HS-27A (cell line): Measurements from ENCODE around the gene PLEKHJ1.
A peak's percentile ranks its signal among the peaks of the same experiment; 100 is the strongest.
"Not testable (repeated sequence)": the region's sequence is repeated elsewhere in the genome, so short reads cannot be mapped to it uniquely, and the experiment has no call there.

ENCODE experiments used
- DNase-seq: peaks from one replicate; pipeline ENCODE4 v3.0.0-alpha.2; 2012; ENCODE audit warnings: low read depth, missing footprints

Gene PLEKHJ1, protein sequence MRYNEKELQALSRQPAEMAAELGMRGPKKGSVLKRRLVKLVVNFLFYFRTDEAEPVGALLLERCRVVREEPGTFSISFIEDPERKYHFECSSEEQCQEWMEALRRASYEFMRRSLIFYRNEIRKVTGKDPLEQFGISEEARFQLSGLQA

DNA sequence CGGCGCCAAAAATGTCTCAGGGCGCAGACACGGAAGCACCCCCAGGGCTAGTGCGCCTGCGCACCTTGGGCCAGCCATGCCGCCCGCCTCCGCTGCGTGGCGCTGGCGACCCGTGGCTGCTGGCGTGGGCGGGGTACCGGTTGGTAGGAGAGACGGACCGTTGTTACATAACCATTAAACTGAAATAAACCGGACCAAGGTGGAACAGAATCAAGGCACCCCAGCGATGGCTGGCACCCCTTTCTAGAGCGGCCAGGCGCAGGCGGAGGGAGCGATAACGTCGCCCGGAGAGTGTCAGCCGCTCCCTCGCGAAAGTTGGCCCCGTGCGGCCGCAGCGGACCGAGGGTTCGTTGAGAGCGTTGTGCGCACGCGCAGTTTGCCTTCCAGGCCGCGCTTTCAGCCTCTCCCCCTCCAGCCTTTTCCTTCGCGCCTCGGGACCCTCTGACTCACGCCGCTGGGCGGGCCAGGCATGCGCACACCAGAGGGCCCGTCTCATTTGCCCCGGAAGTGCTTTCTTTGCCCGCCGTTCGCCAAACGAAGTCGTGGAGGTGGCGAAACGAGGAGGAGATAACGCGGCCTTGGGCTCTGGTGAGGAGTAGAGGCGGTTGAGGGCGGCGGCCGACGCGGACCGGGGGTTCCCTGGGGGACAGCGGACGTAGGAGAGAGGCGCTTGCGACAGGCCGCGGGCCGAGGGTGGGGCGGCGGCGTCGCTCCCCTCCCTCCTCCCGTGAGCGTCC lies at the start of gene PLEKHJ1, which contains the start of gene SF3A2:
PLEKHJ1 (minus strand) TSS at position 16 of the 737 bp plus-strand sequence. CDS start 81 bp downstream, outside the sequence.
SF3A2 (plus strand) TSS at position 511 of the 737 bp plus-strand sequence. CDS start 6,595 bp downstream, outside the sequence.
- peak; percentile 92 for DNase-seq

DNA sequence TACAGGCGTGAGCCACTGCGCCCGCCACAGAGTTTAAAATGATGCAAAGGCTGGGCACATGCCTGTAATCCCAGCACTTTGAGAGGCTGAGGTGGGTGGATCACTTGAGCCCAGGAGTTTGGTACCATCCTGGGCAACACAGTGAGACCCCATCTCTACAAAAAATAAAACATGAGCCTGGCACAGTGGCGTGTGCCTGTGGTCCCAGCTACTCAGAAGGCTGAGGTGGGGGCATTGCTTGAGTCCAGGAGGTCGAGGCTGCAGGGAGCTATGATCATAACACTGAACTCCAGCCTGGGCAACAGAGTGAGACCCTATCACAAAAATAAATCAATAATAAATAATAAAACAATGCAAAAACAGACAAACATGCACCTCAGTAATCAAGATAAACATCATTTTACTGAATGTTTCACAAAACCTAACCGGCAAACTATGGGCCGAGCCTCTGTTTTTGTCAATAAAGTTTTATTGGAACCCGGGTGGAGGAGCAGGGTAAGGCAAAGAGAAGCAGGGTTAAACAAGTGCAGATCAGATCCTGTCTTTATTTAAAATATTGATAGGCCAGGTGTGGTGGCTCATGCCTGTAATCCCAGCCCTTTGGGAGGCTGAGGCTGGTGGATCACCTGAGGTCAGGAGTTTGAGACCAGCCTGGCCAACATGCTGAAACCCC lies 47.8 kb upstream of the PLEKHJ1 start:
- DNase-seq: no peak

DNA sequence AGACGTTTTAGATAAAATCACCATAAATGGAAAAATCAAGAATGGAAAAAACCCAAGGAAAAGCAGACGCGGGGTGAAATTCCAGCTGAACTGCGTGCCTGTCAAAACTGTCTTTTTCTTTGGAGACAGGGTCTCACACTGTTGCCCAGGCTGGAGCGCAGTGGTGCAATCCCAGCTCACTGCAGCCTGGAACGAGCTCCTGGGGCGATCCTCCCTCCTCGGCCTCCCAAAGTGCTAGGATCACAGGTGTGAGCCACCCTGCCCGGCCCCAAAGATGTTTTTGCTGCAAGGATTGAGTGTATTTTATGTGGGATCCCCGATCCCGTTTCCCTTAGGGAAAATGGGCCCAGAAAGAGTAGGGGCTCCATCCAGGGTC lies 46.7 kb upstream of the PLEKHJ1 start:
- DNase-seq: no peak

DNA sequence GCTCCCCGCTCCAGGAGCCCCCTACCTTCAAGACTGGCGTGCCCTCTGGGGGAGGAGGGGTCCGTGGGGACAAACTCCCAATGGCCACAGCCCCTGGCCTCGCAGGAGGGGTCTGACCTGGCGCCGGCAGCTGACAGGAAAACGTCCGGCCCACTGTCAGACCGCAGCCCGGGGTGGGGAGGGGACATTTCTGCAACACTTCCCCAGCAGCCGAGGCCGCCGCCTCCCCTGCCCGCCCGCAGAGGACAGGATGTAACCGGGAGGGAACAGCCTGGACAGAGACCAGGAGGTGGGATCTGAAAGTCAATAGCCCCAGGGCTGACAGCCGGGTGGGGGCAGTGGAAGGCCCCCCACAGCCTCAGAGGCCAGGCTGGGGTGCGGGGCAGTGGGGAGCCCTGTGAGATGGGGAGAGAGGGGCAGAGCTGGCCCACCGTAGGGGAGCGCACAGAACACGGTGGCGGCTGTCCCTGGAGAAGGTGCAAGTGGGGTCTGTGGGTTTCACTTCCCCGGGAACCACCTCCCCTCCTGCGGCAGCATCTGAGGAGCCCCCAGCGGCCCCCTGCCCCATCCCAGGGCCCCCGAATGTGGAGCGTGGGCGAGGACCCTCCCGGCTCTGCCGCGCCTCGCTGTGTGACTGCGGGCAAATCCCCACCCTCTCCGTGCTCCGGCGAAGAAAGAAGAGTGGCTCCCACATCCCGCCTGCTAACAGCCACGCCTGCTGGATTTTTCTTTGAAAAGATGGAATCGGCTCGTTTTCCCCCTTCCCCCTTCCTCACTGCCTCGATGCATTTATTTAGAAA lies 46.1 kb upstream of the PLEKHJ1 start, which contains the start of gene PEAK3:
PEAK3 (minus strand) TSS at position 114 of the 800 bp plus-strand sequence. CDS start 1,244 bp downstream, outside the sequence.
- DNase-seq: no peak

DNA sequence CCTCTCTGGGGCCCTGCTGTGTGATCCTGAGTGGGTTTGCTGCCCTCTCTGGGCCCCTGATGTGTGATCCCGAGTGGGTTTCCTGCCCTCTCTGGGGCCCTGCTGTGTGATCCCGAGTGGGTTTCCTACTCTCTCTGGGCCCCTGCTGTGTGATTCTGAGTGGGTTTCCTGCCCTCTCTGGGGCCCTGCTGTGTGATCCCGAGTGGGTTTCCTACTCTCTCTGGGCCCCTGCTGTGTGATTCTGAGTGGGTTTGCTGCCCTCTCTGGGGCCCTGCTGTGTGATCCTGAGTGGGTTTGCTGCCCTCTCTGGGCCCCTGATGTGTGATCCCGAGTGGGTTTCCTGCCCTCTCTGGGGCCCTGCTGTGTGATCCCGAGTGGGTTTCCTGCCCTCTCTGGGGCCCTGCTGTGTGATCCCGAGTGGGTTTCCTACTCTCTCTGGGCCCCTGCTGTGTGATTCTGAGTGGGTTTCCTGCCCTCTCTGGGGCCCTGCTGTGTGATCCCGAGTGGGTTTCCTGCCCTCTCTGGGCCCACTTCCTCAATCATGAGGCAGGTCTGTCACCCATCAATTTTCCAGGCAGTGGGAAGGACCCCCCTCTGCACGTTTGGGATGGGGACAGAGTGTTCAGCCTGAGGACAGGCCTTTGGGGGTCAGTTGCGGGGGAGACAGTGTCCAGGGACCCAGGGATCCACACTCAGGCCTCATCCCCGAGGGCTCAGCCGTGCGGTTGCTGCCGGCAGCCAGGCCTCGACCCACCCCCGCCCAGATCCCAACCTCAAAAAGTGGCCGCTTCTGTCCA lies 45.3 kb upstream of the PLEKHJ1 start:
- not testable (repeated sequence) for DNase-seq

DNA sequence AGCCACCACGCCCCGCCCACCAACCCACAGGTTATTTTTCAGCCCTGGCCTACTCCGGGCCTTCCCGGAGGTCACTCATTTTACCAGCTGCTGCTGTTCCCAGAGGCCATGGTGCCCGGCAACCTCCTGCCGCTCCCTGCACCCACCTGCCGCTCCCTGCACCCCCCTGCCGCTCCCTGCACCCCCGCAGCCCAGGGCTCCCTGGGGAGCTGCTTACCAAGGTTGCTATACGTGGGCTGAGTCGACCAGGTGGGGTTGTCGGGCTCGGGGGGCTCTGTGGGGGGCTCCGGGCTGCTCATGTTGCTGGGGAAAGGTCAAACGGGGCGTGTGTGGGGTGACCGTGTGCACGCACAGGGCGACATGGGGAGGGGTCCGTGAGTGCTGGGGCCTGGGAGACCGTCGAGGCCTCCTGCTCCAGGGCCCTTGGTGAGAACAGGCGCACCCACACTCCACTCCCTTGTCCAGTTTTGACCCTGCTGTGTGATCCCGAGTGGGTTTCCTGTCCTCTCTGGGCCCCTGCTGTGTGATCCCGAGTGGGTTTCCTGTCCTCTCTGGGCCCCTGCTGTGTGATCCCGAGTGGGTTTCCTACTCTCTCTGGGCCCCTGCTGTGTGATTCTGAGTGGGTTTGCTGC lies 44.6 kb upstream of the PLEKHJ1 start:
- no peak for DNase-seq

DNA sequence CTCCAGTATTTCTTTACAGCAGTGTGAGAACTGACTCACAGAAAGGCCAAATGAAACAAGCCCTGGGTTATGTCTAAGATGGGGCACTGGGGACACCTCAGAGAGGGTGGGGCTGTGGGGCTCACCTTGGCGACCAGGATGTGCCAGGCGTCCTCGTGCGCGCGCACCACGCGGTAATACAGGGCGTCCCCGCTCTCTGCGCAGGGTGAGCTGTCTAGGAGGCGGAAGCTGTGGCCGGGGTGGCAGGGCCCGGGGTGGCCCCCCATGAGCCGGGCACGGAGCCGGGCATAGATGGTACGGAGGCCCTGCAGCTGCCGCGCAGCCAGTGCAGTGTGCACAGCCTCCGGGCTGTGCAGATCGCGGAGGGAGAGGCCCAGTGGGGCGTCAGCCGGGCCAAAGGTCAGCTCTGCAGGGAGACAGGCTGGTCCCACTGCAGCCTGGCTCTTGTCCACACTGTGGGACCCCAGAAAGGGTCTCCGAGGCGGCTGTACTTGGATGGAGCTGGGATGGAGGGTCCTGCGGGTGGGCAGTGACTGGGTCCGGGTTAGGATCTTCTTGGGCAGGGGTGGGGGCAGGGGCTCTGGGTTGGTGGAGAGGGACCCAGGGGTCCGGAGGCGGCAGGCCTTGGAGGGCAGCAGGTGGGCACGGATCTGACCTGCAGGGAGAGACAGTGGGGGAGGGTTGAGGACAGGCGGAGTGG lies 42.5 kb upstream of the PLEKHJ1 start:
- DNase-seq: no peak

DNA sequence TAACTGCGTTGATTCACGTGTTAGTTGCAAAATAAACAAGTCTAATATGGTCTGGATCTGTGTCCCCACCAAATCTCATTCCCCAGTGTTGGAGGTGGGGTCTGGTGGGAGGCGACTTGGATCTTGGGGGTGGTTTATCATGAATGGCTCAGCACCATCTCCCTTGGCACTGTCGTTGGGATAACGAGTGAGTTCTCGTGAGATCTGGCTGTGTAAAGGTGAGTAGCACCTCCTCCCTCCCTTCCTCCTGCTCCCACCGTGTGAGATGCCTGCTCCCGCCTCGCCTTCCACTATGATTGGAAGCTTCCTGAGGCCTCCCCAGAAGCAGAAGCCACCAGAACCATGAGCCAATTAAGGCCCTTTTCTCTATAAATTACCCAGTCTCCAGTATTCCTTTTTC lies 41.0 kb upstream of the PLEKHJ1 start:
- DNase-seq: no peak

DNA sequence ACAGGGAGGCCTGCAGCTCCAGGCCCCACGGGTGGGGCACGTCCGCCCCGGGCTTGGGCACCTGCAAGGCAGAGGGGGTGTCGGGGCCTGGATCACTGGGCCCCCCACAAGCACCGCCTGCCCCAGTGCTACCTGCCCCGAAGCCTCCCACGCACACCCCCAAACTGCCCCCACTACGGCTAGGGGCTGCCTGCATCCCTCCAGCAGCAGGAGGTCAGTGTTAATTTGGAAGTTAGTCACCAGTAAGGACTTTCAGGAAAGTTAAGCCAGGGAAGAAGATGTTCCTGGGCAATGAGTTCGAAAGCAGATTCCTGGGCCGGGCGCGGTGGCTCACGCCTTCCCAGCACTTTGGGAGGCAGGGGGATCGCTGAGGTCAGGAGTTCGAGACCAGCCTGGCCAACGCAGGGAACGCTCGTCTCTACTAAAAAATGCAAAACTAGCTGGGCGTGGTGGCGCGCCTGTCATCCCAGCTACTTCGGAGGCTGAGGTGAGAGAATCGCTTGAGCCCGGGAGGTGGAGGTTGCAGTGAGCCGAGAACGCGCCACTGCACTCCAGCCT lies 40.4 kb upstream of the PLEKHJ1 start:
- no peak for DNase-seq

DNA sequence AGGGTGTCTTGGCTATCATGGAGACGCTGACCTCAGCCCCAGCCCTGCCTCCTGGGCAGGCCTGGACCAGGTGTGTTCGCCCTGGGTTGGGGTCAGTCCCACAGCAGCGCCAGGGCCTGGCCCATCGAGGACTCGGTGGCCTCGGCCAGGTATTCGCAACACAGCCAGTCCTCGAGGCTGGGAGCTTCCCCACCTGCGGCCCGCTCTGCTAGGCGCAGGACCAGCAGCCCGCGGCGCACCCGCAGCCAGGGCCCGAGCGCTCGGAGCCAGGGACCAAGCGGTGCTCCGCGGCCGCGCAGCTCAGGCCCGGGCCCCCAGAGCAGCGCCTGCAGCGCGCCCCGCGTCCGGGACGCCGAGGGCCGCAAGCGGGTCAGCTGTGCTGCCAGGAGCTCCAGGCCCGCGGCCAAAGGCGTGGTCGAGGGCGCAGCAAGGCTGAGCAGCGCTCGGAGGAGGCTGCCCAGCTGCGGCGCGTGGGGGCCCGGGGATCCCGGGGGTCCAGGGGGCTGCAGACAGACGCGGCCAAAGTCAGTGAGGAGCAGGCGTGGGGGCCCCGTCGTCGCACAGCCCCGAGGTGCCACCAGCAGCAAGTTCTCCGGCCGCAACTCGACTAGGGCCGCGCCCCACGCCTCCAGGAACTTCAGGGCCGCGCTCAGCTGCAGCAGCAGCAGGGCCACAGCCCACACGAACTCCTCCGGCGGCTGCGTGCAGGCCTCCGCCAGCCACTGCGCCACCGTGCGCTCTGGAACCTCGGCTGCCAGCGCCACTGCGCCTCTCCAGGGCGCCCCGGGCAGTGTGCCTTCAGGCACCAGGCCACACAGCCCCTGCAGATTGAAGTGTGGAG lies 39.7 kb upstream of the PLEKHJ1 start:
- DNase-seq: no peak

DNA sequence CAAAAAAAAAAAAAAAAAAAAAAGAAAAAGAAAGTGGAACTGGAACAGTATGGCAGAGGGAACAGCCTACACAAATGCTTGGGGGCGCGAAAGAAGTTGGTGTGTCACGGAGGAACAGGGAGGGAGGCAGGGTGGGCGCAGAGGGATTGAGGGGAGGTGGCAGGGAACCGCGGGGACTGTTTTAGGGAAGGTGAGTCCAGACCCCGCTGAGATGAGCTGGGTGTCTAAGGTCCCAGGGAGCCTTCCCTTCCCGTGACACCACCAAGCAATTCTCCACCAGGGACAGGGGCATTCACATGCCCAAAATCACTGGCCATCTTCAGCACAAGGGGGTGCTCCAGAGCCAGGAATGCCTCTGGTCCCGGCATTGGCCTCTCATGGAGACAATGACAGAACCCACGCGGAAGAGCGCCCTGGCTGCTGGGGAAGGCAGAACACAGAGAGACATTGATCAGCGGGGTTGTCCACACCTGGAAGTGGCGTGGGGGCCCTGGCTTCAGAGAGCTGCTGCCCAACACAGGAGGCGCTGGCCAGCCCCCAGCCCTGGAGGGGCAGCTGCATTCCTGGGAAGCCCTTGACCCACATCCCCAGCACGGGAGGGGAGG lies 38.9 kb upstream of the PLEKHJ1 start:
- no peak for DNase-seq

DNA sequence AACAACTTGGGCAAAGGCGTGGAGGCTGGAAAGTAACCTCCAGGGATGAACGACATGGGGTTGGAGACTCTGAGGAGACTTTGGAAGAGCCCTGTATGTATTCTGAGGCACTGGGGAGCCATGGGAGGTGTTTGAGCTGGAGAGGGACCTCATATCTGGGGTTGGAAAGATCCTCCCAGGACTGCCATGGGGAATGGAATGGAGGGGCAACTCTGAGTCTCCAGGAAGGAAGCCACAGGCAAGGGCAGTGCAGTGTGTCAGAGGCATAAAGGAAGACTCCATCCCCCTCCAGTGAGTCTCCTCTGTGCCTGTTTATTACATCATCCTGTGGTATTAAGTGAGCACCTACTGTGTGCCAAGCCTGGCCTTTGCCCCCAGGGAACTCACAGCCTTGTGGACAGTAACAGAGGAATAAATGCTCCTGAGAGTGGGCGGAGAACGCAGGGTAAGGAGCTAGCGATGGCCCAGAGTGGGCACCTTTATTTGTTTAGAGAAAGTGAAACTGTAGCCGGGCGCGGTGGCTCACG lies 38.1 kb upstream of the PLEKHJ1 start:
- no peak for DNase-seq

DNA sequence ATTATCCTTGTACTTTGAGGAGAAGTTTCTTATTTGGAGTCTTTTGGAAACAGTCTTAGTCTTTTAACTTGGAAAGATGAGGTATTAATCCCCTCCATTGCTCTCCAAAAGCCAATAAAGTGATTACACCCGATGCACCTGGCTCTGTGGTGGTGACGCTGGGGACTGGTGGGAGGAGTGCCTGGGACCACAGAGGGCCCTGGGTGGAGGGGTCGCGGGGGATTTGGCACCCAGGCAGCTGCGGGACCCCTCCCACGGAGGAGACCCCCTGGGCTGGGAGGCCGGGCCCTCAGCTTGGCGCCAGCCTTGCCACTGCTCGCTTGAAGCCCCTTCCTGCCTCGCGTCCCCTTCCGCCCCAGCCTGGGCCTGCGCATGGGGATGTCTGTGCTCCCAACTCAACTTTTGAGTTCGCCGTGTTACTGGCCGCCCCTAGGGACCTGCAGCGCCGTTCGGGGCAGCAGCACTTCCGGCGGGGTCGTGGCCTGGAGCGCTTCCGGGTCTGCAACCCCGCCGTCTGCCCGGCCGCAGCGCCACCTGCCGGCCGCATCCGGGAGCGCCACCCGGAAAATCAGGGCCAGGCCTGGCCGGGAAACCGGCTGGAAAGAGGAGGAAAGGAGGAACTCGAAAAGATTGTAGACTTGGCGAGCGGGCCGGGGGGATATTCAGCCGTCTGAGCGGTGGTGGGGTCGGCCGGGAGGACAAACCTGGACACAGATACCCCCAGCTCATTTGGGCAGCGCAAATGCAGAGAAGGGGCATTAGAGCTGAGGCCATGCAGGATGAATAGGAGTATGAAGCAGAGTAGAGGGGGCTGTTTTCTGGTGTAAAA lies 37.4 kb upstream of the PLEKHJ1 start:
- DNase-seq: no peak

DNA sequence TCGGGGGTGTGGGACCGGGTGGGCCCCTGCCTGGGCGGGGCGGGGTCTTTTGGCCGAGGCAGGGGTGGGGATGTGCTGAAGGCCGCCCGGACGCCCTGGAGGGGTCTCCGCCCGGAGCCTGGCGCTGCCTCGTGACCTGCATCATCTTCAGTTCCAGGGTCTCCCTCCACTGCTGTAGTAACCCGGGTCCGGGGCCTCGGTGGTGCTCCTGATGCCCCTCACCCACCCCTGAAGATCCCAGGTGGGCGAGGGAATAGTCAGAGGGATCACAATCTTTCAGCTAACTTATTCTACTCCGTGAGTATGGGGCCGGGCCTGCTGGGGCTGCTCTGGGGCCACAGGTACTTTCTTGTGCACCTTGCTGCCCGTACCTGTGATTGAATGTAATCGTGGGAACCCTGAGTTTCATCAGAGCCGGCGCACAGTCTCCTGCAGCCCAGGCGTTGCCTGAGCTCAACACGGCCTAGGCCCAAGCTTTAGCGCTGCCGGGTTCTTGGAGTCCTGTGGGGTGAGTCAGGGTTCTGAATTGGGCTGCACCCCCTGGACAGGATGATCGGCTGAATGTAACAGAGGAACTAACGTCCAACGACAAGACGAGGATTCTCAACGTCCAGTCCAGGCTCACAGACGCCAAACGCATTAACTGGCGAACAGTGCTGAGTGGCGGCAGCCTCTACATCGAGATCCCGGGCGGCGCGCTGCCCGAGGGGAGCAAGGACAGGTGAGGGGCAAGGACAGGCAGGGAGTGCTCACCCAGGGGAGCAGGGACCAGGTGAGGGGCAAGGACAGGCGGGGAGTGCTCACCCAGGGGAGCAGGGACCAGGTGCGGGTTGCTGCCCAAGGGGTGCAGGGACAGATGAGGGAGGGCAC lies 35.3 kb upstream of the PLEKHJ1 start:
- DNase-seq: peak; percentile 38

DNA sequence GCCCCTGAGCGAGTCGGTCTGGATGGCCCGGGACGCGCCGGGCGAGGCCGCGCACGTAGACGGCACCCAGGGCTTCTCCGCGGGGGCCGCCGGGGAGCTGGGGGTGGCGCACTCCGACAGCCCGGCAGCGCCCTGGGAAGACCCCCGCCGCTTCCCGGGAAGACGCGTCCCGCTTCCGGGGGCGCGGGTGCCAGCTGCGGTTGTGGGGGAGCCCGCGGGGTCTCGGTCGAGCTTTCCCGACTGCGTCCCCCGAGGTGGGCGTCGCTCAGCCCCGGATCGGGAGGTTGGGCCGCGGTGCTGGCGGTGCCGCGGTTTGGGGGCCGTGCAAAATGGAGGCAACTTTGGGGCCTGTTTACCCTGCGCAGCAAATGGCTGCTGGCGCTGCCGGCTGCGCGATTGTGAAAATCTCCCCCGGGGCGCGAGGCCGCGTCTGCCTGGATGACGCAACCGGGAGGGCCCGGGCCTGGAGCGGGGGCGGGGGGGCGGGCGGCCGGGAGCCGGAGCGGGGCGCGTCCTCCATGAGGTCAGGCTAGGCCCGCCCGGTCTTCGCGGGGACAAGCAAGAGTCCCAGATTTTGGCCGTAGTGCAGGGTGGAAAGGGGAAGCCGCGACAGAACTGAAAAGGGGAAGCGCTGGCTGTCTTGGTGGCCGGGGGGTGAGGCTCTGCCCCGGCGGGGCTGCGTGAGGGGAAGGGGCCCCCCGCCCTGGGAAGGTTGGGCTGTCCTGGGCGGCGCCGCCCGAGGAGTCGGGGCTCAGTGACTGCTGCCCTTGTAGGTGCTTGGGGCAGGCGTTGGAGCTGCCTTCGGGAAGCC lies 34.5 kb upstream of the PLEKHJ1 start:
- DNase-seq: no peak

DNA sequence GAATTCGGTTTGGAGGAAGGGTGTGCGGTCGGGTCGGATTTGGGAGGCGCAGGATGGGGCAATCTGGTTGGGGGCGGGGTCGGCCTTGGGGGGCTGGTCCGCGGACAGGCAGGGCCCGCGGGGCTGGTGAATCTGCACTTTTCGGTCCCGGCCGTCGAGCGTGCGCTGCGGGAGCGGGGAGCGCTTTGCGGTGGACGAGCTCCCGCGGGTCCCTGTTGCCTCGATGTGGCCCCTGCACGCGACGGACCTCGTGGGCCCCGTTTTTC lies 34.0 kb upstream of the PLEKHJ1 start:
- DNase-seq: no peak
